B cell (primary cell): Measurements from ENCODE around the gene ANKRD17. TPM values are rescaled to one million over a fixed set of nuclear protein-coding genes. Genes with fewer than 3 reads are reported as not detected.

ENCODE experiments used
- ATAC-seq: fragments of 200-7000 bp; cut with Tn5 transposase; one replicate; pipeline ENCODE4 v1.10.0; 2021; ENCODE audit warnings: low read depth, mild to moderate bottlenecking, moderate number of reproducible peaks, moderate library complexity
- CTCF ChIA-PET: fragments of 350-600 bp; sonication (Branson Sonifier 250); formaldehyde crosslinking; loops from one replicate; lab custom pipeline; 2021; ENCODE audit warnings: antibody characterized with exemption, inconsistent platforms; lab: Charles Lee
- POLR2A ChIA-PET: fragments of 350-600 bp; sonication (Branson Sonifier 250); formaldehyde crosslinking; loops from one replicate; lab custom pipeline; 2021; ENCODE audit warnings: antibody characterized with exemption; lab: Charles Lee
- DNase-seq: peaks from one replicate; pipeline ENCODE4 v3.0.0; 2013
- H2AFZ ChIP-seq: 2 replicates; pipeline ENCODE4 v1.6.1; 2012; ENCODE audit warnings: mild to moderate bottlenecking, low read depth, low read length; ENCODE audit not compliant: insufficient read depth, poor library complexity, severe bottlenecking
- H3K27ac ChIP-seq, 2 donors: 1 replicate in 1 of 2; 2 replicates in 1 of 2; pipeline ENCODE4 v1.5.1; 2012 to 2013; ENCODE audit warnings: low read length in 2 of 2, mild to moderate bottlenecking in 2 of 2, moderate library complexity in 1 of 2
- H3K27me3 ChIP-seq, 4 experiments: fragments of 200-600 bp in 1 of 4; sonication (generic) in 1 of 4; replicated peaks in 1 of 4; 1 replicate in 2 of 4; 2 replicates in 2 of 4; pipeline versions ENCODE4 v1.6.1 to v1.7.0; 2013 to 2016; ENCODE audit warnings: low read length in 3 of 4, mild to moderate bottlenecking in 2 of 4, mixed read lengths in 1 of 4, moderate library complexity in 1 of 4; ENCODE audit not compliant: insufficient read depth in 4 of 4, control insufficient read depth in 3 of 4; ENCODE audit errors: control extremely low read depth in 1 of 4
- H3K36me3 ChIP-seq, 2 experiments: replicated peaks in 1 of 2; 1 replicate in 1 of 2; 2 replicates in 1 of 2; pipeline versions ENCODE4 v1.6.1 to v1.7.1; 2013; ENCODE audit warnings: low read length in 1 of 2; ENCODE audit not compliant: insufficient read depth in 2 of 2, control insufficient read depth in 1 of 2; ENCODE audit errors: control extremely low read depth in 1 of 2, extremely low read depth in 1 of 2
- H3K4me1 ChIP-seq, 2 donors: fragments of 200-600 bp in 1 of 2; sonication (generic) in 1 of 2; 1 replicate in 1 of 2; 2 replicates in 1 of 2; pipeline versions ENCODE4 v1.5.1 to v1.6.1; 2013 to 2017; ENCODE audit warnings: low read length in 2 of 2; ENCODE audit not compliant: control insufficient read depth in 2 of 2, insufficient read depth in 2 of 2
- H3K4me2 ChIP-seq: replicated peaks from 2 replicates; pipeline ENCODE3; 2012; ENCODE audit warnings: mild to moderate bottlenecking, low read depth, low read length; ENCODE audit not compliant: poor library complexity, severe bottlenecking
- H3K4me3 ChIP-seq, 5 experiments: fragments of 200-600 bp in 1 of 5; sonication (generic) in 1 of 5; 1 replicate in 3 of 5; 2 replicates in 2 of 5; pipeline versions ENCODE4 v1.5.1 to v1.7.0; 2011 to 2016; ENCODE audit warnings: low read length in 4 of 5, mild to moderate bottlenecking in 4 of 5, low read depth in 2 of 5, control low read depth in 1 of 5, moderate library complexity in 1 of 5; ENCODE audit not compliant: insufficient read depth in 1 of 5; ENCODE audit errors: control extremely low read depth in 1 of 5, extremely low read depth in 1 of 5
- H3K79me2 ChIP-seq: fragments of 200-600 bp; sonication (generic); one replicate; pipeline ENCODE4 v1.6.0; 2016; ENCODE audit warnings: low read length; ENCODE audit not compliant: control insufficient read depth, insufficient read depth
- H3K9ac ChIP-seq: fragments of 200-600 bp; sonication (generic); 2 replicates; pipeline ENCODE4 v1.6.1; 2017; ENCODE audit warnings: mild to moderate bottlenecking, low read length, moderate library complexity
- H3K9me3 ChIP-seq, 3 donors: one replicate each; pipeline versions ENCODE4 v1.6.1 to v1.7.1; 2013; ENCODE audit warnings: low read length in 2 of 3; ENCODE audit not compliant: control insufficient read depth in 2 of 3, insufficient read depth in 1 of 3; ENCODE audit errors: control extremely low read depth in 1 of 3
- H4K20me1 ChIP-seq: 2 replicates; pipeline ENCODE4 v1.6.0; 2012; ENCODE audit warnings: mild to moderate bottlenecking, low read length; ENCODE audit not compliant: insufficient read depth, control insufficient read depth, poor library complexity, severe bottlenecking
- H3K27ac Mint-ChIP-seq: one replicate; pipeline ENCODE4 v1.8.0; 2021; ENCODE audit warnings: mixed read lengths
- H3K27me3 Mint-ChIP-seq: one replicate; pipeline ENCODE4 v1.8.0; 2021; ENCODE audit warnings: mixed read lengths
- H3K4me1 Mint-ChIP-seq: one replicate; pipeline ENCODE4 v1.8.0; 2021; ENCODE audit warnings: mixed read lengths
- H3K4me3 Mint-ChIP-seq: one replicate; pipeline ENCODE4 v1.8.0; 2021; ENCODE audit warnings: mixed read lengths
- H3K9me3 Mint-ChIP-seq: one replicate; pipeline ENCODE4 v1.8.0; 2022; ENCODE audit warnings: mixed read lengths; ENCODE audit not compliant: insufficient read depth
- CTCF ChIP-seq: fragments of 200-600 bp; IDR thresholded peaks from one replicate; pipeline ENCODE4 v1.8.0; 2022; ENCODE audit warnings: antibody characterized with exemption, mild to moderate bottlenecking
- EZH2 ChIP-seq: IDR thresholded peaks from 2 replicates; pipeline ENCODE4 v1.6.1; 2012; ENCODE audit warnings: borderline replicate concordance, low read depth, mild to moderate bottlenecking, moderate library complexity, low read length; ENCODE audit not compliant: insufficient read depth, poor library complexity, severe bottlenecking
- WGBS: methylation state at CpG from one replicate; pipeline ENCODE4 v1.1.5; 2013; ENCODE audit warnings: missing lambda C conversion rate; ENCODE audit not compliant: insufficient coverage; 5-methylcytosine and 5-hydroxymethylcytosine counted together
- intact Hi-C: fragments of 100-400 bp; cut with micrococcal nuclease; formaldehyde crosslinking; loops from one replicate; pipeline ENCODE4 v1.10.0; 2022
- polyA plus RNA-seq: library from polyadenylated mRNA; depleted of rRNA; stranded (reverse); fragments of >200 nt; gene quantifications from 2 replicates; pipeline ENCODE4 v1.2.3, GENCODE V29; 2012
- total RNA-seq, 2 donors: library from RNA; stranded (reverse); fragments of 120-200 nt in 1 of 2; gene quantifications; 1 replicate in 1 of 2; 2 replicates in 1 of 2; pipeline versions ENCODE4 v1.2.3 to v1.2.4, GENCODE V29; 2013 to 2022

ANKRD17 gene
- total and polyA plus RNA-seq, 2 donors (not counting 1 experiment from before 2014, with no cell fraction given), result 15.8 to 69.4 TPM

- ChIA-PET POLR2A (no interaction called here), CTCF (no interaction called here)
- ATAC-seq, result no peak
- no CpG with 5 or more reads among the region's 2 CpGs for WGBS
- Histone ChIP-seq H3K27me3 (no peaks in the 10 kb centered on the region), H3K27ac (no peak overlapping the region), H3K9me3 (no peaks in the 10 kb centered on the region), H2AFZ (no peak overlapping the region), H3K4me1 (no peaks in the 10 kb centered on the region), H4K20me1 (no peaks in the 10 kb centered on the region), H3K4me2 (no peak overlapping the region), H3K4me3 (no peak overlapping the region), H3K36me3 (peaks cover 14 to 68% of the 10 kb centered on the region in 2 experiments), H3K9ac (no peak overlapping the region), H3K79me2 (peaks cover 1% of the 10 kb centered on the region)
- TF ChIP-seq EZH2, result no peak
- no peak for TF ChIP-seq CTCF
- no peak overlapping the region for H3K4me3 Mint-ChIP-seq
- DNase-seq, result no peak
- H3K9me3 Mint-ChIP-seq, result no peaks in the 10 kb centered on the region
- intact Hi-C loops, result no loop called here
- no peaks in the 10 kb centered on the region for H3K27me3 Mint-ChIP-seq
- H3K4me1 Mint-ChIP-seq, result no peaks in the 10 kb centered on the region
- no peak overlapping the region for H3K27ac Mint-ChIP-seq
These were observed 121.5 kb downstream of the ANKRD17 start for GRCh38 chr4:73137121-73137520.

GRCh38 chr4:73133784-73134183 lies 124.8 kb downstream of the ANKRD17 start:
- intact Hi-C loops, result no loop called here
- H3K79me2 ChIP-seq, result no peaks in the 10 kb centered on the region
- no peak overlapping the region for H3K9ac ChIP-seq
- Mint-ChIP-seq H3K4me1 (no peaks in the 10 kb centered on the region), H3K9me3 (no peaks in the 10 kb centered on the region), H3K4me3 (no peak overlapping the region), H3K27ac (no peak overlapping the region), H3K27me3 (no peaks in the 10 kb centered on the region)
- TF ChIP-seq EZH2 (no peak), CTCF (no peak)
- no peak for DNase-seq
- no peaks in the 10 kb centered on the region for H3K4me1 ChIP-seq
- H2AFZ ChIP-seq, result no peak overlapping the region
- H3K4me3 ChIP-seq, result no peak overlapping the region
- peaks cover 14 to 50% of the 10 kb centered on the region in 2 experiments for H3K36me3 ChIP-seq
- no peak overlapping the region for H3K4me2 ChIP-seq
- no CpG with 5 or more reads among the region's 1 CpG for WGBS
- ChIA-PET CTCF (interaction anchor here (0.7 to 0.9 kb wide), 2 partner anchors 124 to 246 kb away, joined by 3 read pairs; no protein-coding TSS in a partner anchor), POLR2A (no interaction called here)
- H4K20me1 ChIP-seq, result no peaks in the 10 kb centered on the region
- H3K27me3 ChIP-seq, result no peaks in the 10 kb centered on the region
- ATAC-seq, result no peak
- H3K9me3 ChIP-seq, result no peaks in the 10 kb centered on the region
- no peak overlapping the region for H3K27ac ChIP-seq
